Measurements from ENCODE around the gene PRX. TPM values are rescaled to one million over a fixed set of nuclear protein-coding genes. Genes with fewer than 3 reads are reported as not detected.

Gene PRX
- total and polyA plus RNA-seq, 2 of the 4 experiments (the other 2 are of a cell fraction): 0.90 to 1.7 TPM

DNA sequence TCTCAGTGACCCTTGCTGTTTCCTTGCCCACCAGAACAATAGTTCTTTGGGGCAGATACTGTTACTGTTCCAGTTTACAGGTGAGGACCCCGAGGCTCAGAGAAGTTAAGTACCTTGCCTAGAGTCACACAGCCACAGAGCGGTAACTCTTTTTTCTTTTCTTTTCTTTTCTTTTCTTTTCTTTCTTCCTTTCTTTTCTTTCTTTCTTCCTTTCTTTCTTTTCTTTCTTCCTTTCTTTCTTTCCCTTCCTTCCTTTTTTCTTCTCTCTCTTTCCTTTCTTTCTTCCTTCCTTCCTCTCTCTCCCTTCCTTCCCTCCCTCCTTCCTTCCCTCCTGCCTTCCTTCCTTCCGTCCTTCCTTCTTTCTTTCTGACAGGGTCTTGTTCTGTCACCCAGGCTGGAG, 4.9 kb upstream of the PRX start:
- dilution Hi-C loops (cut with HindIII; ENCODE audit: low sequenced_read_pairs, unreplicated experiment) (no loop called here), intact Hi-C loops (cut with micrococcal nuclease) (no loop called here), in situ Hi-C loops (cut with MboI; ENCODE audit: low sequenced_read_pairs) (no loop called here)
- Histone ChIP-seq H3K4me2 (ENCODE audit: low read depth, low read length) (no peak overlapping the region), H3K4ac (ENCODE audit: low read depth, low read length) (peak overlapping the region; percentile 66; the same call in 1 of the 2 replicates), H3K14ac (replicated peaks; ENCODE audit: low read depth, low read length) (no peak overlapping the region), H2BK5ac (ENCODE audit: low read depth, low read length, poor library complexity, severe bottlenecking) (no peak overlapping the region), H3K4me1 (ENCODE audit: control insufficient read depth, insufficient read depth, low read length) (peaks cover 9% of the 10 kb centered on the region), H2BK15ac (ENCODE audit: low read depth, low read length) (no peak overlapping the region; the same call in 2 of the 3 replicates), H3K23ac (ENCODE audit: low read depth, low read length) (no peak overlapping the region), H4K8ac (ENCODE audit: low read depth in 2 of 2, low read length in 2 of 2) (peak overlapping the region; percentile 50 to 90; a peak in 2 of 4 replicates), H3K36me3 (ENCODE audit: control insufficient read depth, insufficient read depth, low read length) (peaks cover 9% of the 10 kb centered on the region), H3K4me3 (ENCODE audit: insufficient read depth, low read depth, low read length) (no peak overlapping the region), H3K79me1 (ENCODE audit: low read depth in 1 of 2, low read length in 2 of 2) (peaks cover 0 to 17% of the 10 kb centered on the region in 2 experiments; a peak in 1 of 4 replicates), H3K9ac (ENCODE audit: low read depth, low read length) (no peak overlapping the region), H3K18ac (ENCODE audit: low read depth, low read length) (no peak overlapping the region), H2AK9ac (replicated peaks; ENCODE audit: low read depth, low read length, poor library complexity) (no peak overlapping the region), H2BK120ac (ENCODE audit: low read depth, low read length) (peak overlapping the region; percentile 58; the same call in 1 of the 2 replicates), H4K5ac (ENCODE audit: low read depth, low read length) (no peak overlapping the region), H3K9me3 (ENCODE audit: control insufficient read depth, insufficient read depth, low read length) (no peaks in the 10 kb centered on the region), H3K9me1 (ENCODE audit: insufficient read depth, low read length) (peaks cover 9% of the 10 kb centered on the region), H3K56ac (ENCODE audit: extremely low read depth, insufficient read depth, low read length) (no peak overlapping the region), H2AK5ac (ENCODE audit: low read depth, low read length) (peak overlapping the region; percentile 81), H3K27me3 (ENCODE audit: control insufficient read depth, insufficient read depth, low read length) (no peaks in the 10 kb centered on the region), H4K20me1 (ENCODE audit: insufficient read depth, low read length) (no peaks in the 10 kb centered on the region), H4K91ac (ENCODE audit: insufficient read depth, low read depth, low read length) (peak overlapping the region; percentile 31; the same call in 1 of the 2 replicates), H3K27ac (ENCODE audit: insufficient read depth, low read length) (no peak overlapping the region), H2AFZ (replicated peaks; ENCODE audit: low read length, poor library complexity) (no peak overlapping the region), H2BK20ac (ENCODE audit: low read depth, low read length) (no peak overlapping the region)
- TF ChIP-seq CHD1 (IDR thresholded peaks at IDR 0.05; ENCODE audit: low read depth, low read length): no peak
- TF ChIP-seq MAFK (IDR thresholded peaks at IDR 0.05; ENCODE audit: low read depth, low read length): no peak
- DNase-seq (no peak), ATAC-seq (ENCODE audit: low read depth) (no peak)
- CTCF ChIA-PET: no interaction called here
- 90% methylated on average over 2 of the region's 3 CpGs; no CpG with 5 or more reads in 1 of the 2 experiments for WGBS, 2 experiments (ENCODE audit: extremely low coverage in 2 of 2, insufficient read length in 1 of 2)
- POLR2A ChIA-PET (ENCODE audit: unreplicated experiment): interaction anchor here (1.3 kb wide), 1 partner anchor 8 kb away, joined by 4 read pairs; no protein-coding TSS in a partner anchor
- no TSS peak for BruUV-seq (replicated peaks)
